Mucosa of stomach (tissue), 1 donor: ENCODE data around the gene BMP2K.

Source experiments
- H3K27me3 ChIP-seq: one replicate; pipeline ENCODE4 v1.7.0; 2013; ENCODE audit warnings: mild to moderate bottlenecking, low read length; ENCODE audit not compliant: control insufficient read depth, insufficient read depth
- H3K36me3 ChIP-seq: one replicate; pipeline ENCODE4 v1.7.0; 2013; ENCODE audit warnings: low read length; ENCODE audit not compliant: control insufficient read depth, insufficient read depth
- H3K4me1 ChIP-seq: one replicate; pipeline ENCODE4 v1.7.0; 2013; ENCODE audit warnings: mild to moderate bottlenecking, low read length; ENCODE audit not compliant: control insufficient read depth, insufficient read depth
- H3K4me3 ChIP-seq: one replicate; pipeline ENCODE4 v1.7.0; 2013; ENCODE audit warnings: low read length
- H3K9ac ChIP-seq: one replicate; pipeline ENCODE4 v1.7.0; 2013; ENCODE audit warnings: mild to moderate bottlenecking, low read length, moderate library complexity
- H3K9me3 ChIP-seq: one replicate; pipeline ENCODE4 v1.7.0; 2013; ENCODE audit warnings: mild to moderate bottlenecking, low read length, moderate library complexity; ENCODE audit not compliant: control insufficient read depth
- donor health status: Pancreatic carcinoma.

Gene BMP2K

GRCh38 chr4:78930016-78930629, 154.0 kb downstream of the BMP2K start:
- H3K27me3 ChIP-seq = no peaks in the 10 kb centered on the region
- H3K36me3 ChIP-seq = no peaks in the 10 kb centered on the region
- H3K4me3 ChIP-seq = no peak overlapping the region
- peaks cover 4% of the 10 kb centered on the region for H3K4me1 ChIP-seq
- no peak overlapping the region for H3K9ac ChIP-seq
- no peaks in the 10 kb centered on the region for H3K9me3 ChIP-seq

- Histone ChIP-seq H3K4me1 (peaks cover 6% of the 10 kb centered on the region), H3K9me3 (no peaks in the 10 kb centered on the region), H3K4me3 (no peak overlapping the region), H3K36me3 (no peaks in the 10 kb centered on the region), H3K27me3 (peaks cover 2% of the 10 kb centered on the region), H3K9ac (no peak overlapping the region)
These were observed 160.8 kb downstream of the BMP2K start for GRCh38 chr4:78936989-78937388.

- Histone ChIP-seq H3K36me3 (no peaks in the 10 kb centered on the region), H3K27me3 (peaks cover 3% of the 10 kb centered on the region), H3K9me3 (no peaks in the 10 kb centered on the region), H3K4me1 (peaks cover 6% of the 10 kb centered on the region), H3K4me3 (no peak overlapping the region), H3K9ac (no peak overlapping the region)
These were observed 161.7 kb downstream of the BMP2K start for GRCh38 chr4:78937837-78938236.

- H3K9me3 ChIP-seq = no peaks in the 10 kb centered on the region
- H3K36me3 ChIP-seq = no peaks in the 10 kb centered on the region
- H3K27me3 ChIP-seq = peaks cover 3% of the 10 kb centered on the region
- peak overlapping the region; percentile 68 for H3K4me3 ChIP-seq
- peaks cover 6% of the 10 kb centered on the region for H3K4me1 ChIP-seq
- H3K9ac ChIP-seq = peak overlapping the region; percentile 74
These were observed 162.3 kb downstream of the BMP2K start for GRCh38 chr4:78938474-78938867.

GRCh38 chr4:78938868-78939666, 162.9 kb downstream of the BMP2K start, which contains the start of gene PAQR3:
Gene PAQR3 (minus strand): TSS chr4:78939438. CDS start chr4:78939224, 214 bp downstream.
- no peaks in the 10 kb centered on the region for H3K9me3 ChIP-seq
- peaks cover 3% of the 10 kb centered on the region for H3K27me3 ChIP-seq
- peaks cover 6% of the 10 kb centered on the region for H3K4me1 ChIP-seq
- H3K9ac ChIP-seq = peak within 1 kb of the TSS; percentile 74
- H3K4me3 ChIP-seq = peak within 1 kb of the TSS; percentile 68
- no peaks in the 10 kb centered on the region for H3K36me3 ChIP-seq

GRCh38 chr4:78939667-78940008, 163.5 kb downstream of the BMP2K start:
- H3K36me3 ChIP-seq = no peaks in the 10 kb centered on the region
- peaks cover 6% of the 10 kb centered on the region for H3K4me1 ChIP-seq
- no peak overlapping the region for H3K9ac ChIP-seq
- H3K27me3 ChIP-seq = peaks cover 3% of the 10 kb centered on the region
- H3K9me3 ChIP-seq = no peaks in the 10 kb centered on the region
- H3K4me3 ChIP-seq = peak overlapping the region; percentile 15

- peaks cover 3% of the 10 kb centered on the region for H3K27me3 ChIP-seq
- peaks cover 6% of the 10 kb centered on the region for H3K4me1 ChIP-seq
- no peaks in the 10 kb centered on the region for H3K9me3 ChIP-seq
- no peak overlapping the region for H3K9ac ChIP-seq
- H3K36me3 ChIP-seq = no peaks in the 10 kb centered on the region
- H3K4me3 ChIP-seq = no peak overlapping the region
These were observed 164.6 kb downstream of the BMP2K start for GRCh38 chr4:78940752-78941151.

- Histone ChIP-seq H3K36me3 (no peaks in the 10 kb centered on the region), H3K27me3 (peaks cover 3% of the 10 kb centered on the region), H3K9ac (no peak overlapping the region), H3K9me3 (no peaks in the 10 kb centered on the region), H3K4me3 (no peak overlapping the region), H3K4me1 (no peaks in the 10 kb centered on the region)
These were observed 168.2 kb downstream of the BMP2K start for GRCh38 chr4:78944381-78944780.

GRCh38 chr4:78945651-78946179, 169.6 kb downstream of the BMP2K start:
- Histone ChIP-seq H3K4me1 (no peaks in the 10 kb centered on the region), H3K4me3 (no peak overlapping the region), H3K27me3 (peaks cover 3% of the 10 kb centered on the region), H3K9me3 (no peaks in the 10 kb centered on the region), H3K36me3 (no peaks in the 10 kb centered on the region), H3K9ac (no peak overlapping the region)

GRCh38 chr4:78949735-78950134, 173.6 kb downstream of the BMP2K start:
- no peaks in the 10 kb centered on the region for H3K4me1 ChIP-seq
- H3K9ac ChIP-seq = no peak overlapping the region
- H3K9me3 ChIP-seq = no peaks in the 10 kb centered on the region

GRCh38 chr4:78951862-78952472, 175.8 kb downstream of the BMP2K start:
- peaks cover 14% of the 10 kb centered on the region for H3K27me3 ChIP-seq
- H3K4me3 ChIP-seq = no peak overlapping the region
- H3K9ac ChIP-seq = no peak overlapping the region
- H3K36me3 ChIP-seq = no peaks in the 10 kb centered on the region
- H3K4me1 ChIP-seq = no peaks in the 10 kb centered on the region
- no peaks in the 10 kb centered on the region for H3K9me3 ChIP-seq

More at GRCh38 chr4:78949735-78950134, 173.6 kb downstream of the BMP2K start:
- Histone ChIP-seq H3K27me3 (peaks cover 14% of the 10 kb centered on the region), H3K4me3 (no peak overlapping the region), H3K36me3 (no peaks in the 10 kb centered on the region)

GRCh38 chr4:78953231-78953630, 177.1 kb downstream of the BMP2K start:
- Histone ChIP-seq H3K36me3 (no peaks in the 10 kb centered on the region), H3K4me3 (no peak overlapping the region), H3K27me3 (peaks cover 14% of the 10 kb centered on the region), H3K4me1 (no peaks in the 10 kb centered on the region), H3K9me3 (no peaks in the 10 kb centered on the region), H3K9ac (no peak overlapping the region)
